GM19351 (cell line): ENCODE data around the gene HINFP.
"Not testable (repeated sequence)": the region's sequence is repeated elsewhere in the genome, so short reads cannot be mapped to it uniquely, and the experiment has no call there.

ENCODE experiments used
- ATAC-seq: cut with Tn5 transposase; IDR thresholded peaks from one replicate; pipeline ENCODE4 v1.9.1; 2021; ENCODE audit warnings: mild to moderate bottlenecking, moderate library complexity; ENCODE audit not compliant: unreplicated experiment

HINFP gene

DNA sequence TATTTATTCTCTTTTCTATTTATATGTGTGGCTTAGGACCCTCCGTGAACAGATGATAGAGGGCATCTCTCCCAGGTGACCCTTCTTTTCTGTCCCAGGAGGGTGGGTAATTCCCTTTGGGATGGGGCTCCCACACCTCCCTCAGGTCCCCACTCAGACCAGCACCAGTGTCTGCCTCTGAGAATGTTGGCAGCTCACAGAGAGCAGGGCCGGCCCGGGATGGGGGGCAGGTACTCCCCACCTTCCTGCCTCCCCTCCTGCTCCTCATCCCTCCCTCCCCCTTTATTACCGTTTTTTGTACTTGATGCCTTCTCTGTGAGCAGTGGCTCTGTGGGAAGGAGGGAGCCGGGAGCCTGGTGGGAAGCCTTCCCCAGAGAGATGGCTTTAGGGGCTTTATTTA is 4.8 kb upstream of the HINFP start:
- ATAC-seq: no peak

DNA sequence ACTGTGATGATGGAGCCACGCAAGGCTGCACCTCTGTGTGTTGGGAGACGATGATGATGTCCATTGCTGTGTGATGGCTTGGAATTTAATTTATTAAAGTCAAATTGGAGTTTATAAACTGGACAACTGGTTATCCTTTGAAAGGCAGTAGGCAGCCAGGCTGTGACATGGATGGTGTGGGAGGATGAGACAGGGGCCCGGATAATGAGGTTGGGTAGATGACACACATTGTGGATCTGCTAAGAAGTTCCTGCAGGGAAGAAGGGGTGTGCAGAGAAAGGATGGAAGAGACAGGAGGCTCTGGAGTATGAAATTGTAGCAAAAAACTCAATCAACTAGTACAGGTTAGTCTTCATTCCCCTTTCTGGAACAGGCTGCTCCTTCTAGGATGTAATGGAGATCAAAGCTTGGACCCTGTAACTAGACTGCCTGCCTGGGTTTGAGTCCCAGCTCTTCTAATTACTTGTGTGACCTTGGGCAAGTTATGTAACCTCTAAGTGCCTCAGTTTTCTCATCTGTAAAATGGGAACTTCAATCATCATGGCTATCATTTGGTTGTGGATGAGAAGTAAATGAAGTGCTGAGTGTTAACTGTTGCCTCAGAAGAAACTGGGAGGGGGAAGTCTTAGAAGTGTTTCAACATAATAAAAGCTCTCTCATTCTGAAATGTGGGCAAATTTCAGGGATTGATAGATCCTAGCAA is 4.2 kb upstream of the HINFP start:
- no peak for ATAC-seq

DNA sequence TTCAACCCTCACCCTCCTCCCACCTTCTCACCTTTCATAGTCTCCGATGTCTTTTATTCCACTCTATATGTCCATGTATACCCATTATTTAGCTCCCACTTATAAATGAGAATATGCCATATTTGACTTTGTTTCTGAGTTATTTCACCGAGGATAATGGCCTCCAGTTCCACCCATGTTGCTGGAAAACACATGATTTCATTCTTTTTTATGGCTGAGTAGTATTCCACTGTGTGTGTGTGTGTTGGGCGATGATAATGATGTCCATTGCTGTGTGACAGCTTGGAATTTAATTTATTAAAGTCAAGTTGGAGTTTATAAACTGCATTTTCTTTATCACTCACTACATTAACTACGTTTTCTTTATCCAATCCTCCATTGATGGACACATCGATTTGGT is 3.2 kb upstream of the HINFP start:
- ATAC-seq: no peak

DNA sequence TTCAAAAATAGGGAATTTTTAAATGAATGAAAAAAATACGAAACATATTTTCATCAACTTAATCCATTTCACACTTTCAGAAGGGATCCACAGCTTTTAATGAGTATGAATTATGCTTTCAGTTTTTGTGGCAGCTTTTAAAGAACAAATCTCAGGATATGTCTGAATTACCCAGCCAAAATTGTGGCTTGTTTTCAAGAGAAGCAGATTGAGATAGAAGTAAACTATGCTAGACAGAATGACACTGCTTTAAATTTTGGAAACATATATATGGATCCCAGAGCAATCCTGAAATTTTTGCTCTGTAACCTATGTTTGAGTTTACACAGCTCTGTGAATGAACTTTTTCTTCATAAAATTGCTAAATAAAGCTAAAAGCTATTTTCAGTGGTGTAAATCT is 2.4 kb upstream of the HINFP start:
- no peak for ATAC-seq

GRCh38 chr11:119120639-119121007 is 757 bp upstream of the HINFP start:
- no peak for ATAC-seq

DNA sequence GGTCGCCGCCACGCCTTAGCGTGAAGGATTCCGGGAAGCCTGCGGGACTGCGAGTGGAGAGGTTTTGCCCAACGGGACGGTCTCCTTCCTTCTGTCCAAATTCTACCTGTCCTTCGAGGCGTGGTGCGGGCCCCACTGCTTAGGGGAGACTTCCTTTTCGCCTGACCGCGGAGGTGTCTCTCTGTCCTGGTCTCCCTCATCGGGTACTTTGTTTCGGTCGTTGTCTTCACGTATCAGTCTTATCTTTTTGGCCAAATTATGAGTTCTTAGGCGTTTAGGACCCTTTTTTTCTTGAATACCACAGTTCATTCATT is 388 bp downstream of the HINFP start:
- ATAC-seq: peak; percentile 9

- no peak for ATAC-seq
These were observed 4.4 kb downstream of the HINFP start for GRCh38 chr11:119125821-119126220.

GRCh38 chr11:119126675-119127268 is 5.4 kb downstream of the HINFP start:
- no peak for ATAC-seq

- ATAC-seq: no peak
These were observed 9.3 kb downstream of the HINFP start for GRCh38 chr11:119130662-119131061.

DNA sequence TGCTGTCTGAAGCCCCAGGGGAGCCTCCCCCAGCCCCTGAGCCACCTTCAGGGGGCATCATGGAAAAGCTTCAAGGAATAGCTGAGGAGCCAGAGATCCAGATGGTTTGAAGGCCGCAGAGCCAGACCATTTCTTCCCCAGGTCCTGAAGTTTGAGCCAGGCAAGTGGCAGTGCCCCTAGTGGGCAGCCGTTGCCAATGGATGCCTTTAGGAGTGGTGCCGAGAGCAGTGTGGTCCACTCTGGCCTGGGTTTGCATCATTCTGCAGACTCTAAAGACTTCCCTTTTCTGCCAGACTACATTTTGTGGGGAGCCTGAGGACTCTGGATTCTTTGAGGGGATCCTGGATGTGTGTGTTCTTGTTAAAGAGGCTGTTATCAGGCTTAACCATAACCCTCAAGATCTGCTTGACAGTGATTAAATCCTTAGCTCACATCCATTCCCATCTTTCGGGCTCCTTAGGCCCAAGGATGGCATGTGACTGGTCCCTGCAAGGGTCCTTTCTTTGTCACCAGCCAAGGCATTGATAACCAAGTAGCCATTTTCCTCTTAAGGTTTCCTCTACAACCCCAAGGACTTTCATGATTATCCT is 13.1 kb downstream of the HINFP start:
- no peak for ATAC-seq

DNA sequence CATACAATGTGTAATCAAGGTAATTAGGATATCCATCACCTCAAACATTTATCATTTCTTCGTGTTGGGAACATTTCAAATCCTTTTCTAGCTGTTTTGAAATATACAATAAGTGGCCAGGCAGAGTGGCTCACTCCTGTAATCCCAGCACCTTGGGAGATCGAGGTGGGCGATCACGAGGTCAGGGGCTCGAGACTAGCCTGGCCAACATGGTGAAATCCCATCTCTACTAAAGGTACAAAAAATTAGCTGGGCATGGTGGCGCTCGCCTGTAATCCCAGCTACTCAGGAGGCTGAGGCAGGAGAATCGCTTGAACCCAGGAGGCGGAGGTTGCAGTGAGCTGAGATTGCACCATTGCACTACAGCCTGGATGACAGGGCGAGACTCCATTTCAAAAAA is 17.9 kb downstream of the HINFP start:
- ATAC-seq: not testable (repeated sequence)

GRCh38 chr11:119144825-119145486 is 23.6 kb downstream of the HINFP start:
- ATAC-seq: no peak

DNA sequence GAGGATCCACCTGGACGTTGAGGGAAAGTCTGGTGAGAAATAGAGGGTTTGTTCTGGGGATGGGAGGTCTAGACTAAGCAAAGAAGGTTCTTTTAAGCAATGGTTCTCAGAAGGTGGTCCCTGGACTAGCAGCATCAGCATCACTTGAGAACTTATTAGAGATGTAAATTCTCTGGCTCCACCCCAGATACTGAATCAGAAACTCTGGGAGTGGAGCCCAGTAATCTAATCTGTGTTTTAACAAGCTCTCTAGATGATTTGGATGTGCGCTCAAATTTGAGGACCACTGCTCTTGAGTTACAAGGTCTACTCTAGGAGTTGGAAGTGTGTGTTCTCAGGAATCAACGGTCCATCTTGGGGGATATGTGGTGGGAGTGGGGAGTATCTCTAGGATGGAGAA is 24.2 kb downstream of the HINFP start:
- ATAC-seq: no peak

DNA sequence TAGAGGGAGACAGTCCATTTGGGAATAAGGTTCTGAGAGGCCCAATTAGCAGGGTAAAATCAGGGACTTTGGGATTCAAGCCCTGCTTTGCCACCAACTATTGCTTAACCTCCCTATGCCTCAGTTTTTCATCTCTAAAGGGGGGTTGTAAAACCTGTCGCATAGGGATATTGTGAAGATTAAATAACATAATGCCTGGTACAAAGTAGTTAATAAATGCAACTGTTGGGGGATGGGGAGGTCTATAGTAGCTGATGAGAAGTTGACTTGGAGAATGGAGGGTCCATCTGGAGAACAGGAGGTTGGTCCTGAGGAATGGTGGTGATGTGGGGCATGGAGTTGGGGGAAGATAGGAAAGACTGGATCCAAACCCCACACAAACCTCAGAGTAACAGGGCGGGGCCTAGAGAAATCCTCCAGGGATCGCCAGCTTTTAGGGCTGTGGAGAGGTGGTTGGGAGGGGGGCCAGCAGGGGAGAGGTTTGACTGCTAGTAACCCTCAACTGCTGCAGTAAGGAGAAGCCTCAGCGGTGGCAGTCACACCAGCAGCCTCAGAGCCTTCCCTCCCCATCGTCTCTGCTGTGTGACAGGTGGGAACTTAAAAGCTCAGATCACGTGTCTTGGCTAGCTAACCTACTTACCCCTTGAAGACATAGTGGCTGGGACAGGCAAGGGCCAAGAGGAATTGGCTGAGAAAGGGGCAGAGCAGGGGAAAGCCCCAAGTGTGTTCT is 26.4 kb downstream of the HINFP start:
- ATAC-seq: no peak

DNA sequence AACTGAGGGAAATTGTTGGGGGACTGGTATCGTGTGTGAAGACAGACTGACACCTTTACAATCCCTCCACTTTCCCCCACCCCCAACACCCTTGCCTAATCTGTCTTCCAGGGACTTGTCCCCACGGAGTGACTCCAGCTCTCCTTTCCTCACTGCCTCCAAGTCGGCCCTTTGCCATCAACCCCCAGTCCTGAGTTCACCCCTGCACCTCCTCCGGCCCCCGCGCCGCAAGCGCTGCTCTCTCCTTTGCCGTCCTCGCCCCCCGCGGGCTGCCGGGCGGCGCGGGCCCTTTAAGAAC is 27.3 kb downstream of the HINFP start:
- ATAC-seq: no peak

GRCh38 chr11:119149018-119149785 is 27.8 kb downstream of the HINFP start, which contains the start of gene ABCG4:
TSS of gene ABCG4 (plus strand) at chr11:119149052. CDS start at chr11:119149966, 914 bp downstream.
- ATAC-seq: no peak

DNA sequence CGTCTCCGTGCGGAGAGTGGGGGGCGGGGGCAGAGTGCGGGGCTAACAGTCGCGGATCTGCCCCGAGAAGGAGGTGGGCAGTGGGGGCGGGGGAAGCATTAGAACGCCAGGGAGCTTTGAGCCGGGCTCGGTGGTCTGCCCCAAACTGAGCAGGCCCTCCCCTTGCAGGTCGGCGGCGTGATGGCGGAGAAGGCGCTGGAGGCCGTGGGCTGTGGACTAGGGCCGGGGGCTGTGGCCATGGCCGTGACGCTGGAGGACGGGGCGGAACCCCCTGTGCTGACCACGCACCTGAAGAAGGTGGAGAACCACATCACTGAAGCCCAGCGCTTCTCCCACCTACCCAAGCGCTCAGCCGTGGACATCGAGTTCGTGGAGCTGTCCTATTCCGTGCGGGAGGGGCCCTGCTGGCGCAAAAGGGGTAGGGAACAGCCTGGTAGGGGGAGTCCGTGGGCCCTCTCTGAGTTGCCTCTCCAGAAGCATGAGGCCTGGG is 28.5 kb downstream of the HINFP start:
- no peak for ATAC-seq

DNA sequence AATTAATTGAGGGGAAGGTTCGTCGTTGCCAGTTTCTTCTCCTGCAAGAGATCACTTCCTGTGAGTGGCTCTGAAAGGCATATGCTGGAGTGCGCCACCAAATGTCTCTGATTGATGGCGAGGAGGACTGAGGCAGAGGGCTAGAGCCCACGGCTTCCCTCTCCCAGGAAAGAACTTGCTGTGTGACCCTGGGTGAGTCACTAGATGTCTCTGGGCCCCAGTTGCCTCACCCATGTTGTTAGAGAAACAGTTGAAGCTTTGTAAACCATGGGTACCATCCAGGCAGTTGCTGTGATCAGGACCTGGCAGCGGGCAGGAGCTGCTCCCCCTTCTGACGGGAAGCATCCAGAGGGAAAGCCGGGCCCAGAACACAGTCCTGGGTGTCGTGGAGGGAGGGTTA is 30.7 kb downstream of the HINFP start:
- no peak for ATAC-seq

DNA sequence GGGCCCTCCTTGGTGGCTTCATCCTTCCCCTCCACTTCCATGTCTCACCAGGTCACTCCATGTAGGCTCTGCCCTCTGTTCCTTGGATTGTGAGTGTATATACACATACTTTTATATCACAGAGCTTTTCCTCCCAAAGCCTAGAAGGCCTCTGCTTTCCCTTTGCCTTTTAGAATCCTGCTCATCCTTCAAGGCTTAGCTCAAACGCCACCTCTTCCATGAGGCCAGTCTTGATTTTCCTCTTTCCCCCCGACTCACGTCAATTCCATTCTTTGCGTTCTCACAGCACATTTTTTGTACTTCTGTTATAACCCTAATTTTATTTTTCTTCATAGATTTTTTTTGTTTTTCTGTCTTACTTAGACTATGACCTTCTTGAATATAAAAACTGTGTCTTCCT is 31.2 kb downstream of the HINFP start:
- no peak for ATAC-seq

DNA sequence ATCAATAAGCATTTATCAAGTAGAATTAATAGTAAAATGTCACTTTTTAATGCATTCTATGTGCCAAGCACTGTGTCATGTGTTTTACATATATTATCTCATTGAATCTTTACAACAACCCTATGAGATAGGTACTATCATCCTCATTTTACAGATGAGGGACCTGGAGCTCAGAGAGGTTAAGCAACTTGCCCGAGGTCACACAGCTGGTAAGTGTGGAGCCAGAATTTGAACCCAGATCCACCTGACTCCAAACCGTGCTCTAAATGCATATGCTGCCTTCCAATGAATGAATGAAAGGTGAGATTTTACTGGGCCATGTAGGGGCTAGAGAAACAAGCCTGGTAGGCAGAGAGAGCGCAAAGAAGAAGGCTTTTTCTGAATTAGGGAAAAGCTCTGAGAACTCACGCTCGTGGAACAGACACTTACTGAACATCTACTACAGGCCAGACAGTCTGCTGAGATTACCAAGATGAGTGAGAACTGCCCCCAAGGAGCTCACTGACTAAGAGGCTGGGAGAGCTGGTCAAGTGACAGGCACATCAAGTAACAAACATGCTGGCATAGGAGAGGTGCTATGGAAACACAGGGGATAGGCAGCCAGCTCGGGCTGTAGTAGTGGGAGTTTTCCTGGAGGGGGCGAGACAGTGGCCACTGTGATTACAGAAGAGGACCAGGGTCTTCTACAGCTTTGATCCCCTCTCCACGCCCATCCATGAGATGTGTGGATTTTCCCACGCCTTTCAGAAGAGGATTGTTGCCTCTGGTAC is 31.9 kb downstream of the HINFP start:
- ATAC-seq: no peak
